WTC11 (cell line): ENCODE data around the gene ITGA6. TPM values are rescaled to one million over a fixed set of nuclear protein-coding genes. Genes with fewer than 3 reads are reported as not detected.

ENCODE experiments used
- ATAC-seq: fragments of 200-7000 bp; cut with Tn5 transposase; 2 replicates; pipeline ENCODE4 v1.10.0; 2021; ENCODE audit warnings: mild to moderate bottlenecking, moderate library complexity
- CTCF ChIA-PET: fragments of 300-600 bp; sonication (Branson Sonifier 250); formaldehyde crosslinking; loops from one replicate; lab custom pipeline; 2021; ENCODE audit warnings: antibody characterized with exemption; lab: Charles Lee
- POLR2A ChIA-PET: fragments of 350-600 bp; sonication (Branson Sonifier 250); formaldehyde crosslinking; loops from one replicate; lab custom pipeline; 2021; ENCODE audit warnings: antibody characterized with exemption; lab: Charles Lee
- DNase-seq: peaks from one replicate; pipeline ENCODE4 v3.0.0; 2021; ENCODE audit warnings: low spot score
- H3K27ac Mint-ChIP-seq: 2 replicates; pipeline ENCODE4 v1.8.0; 2021; ENCODE audit warnings: mixed read lengths
- H3K27me3 Mint-ChIP-seq: 2 replicates; pipeline ENCODE4 v1.8.0; 2021; ENCODE audit warnings: low read depth, mild to moderate bottlenecking, moderate library complexity, mixed read lengths
- H3K36me3 Mint-ChIP-seq: 2 replicates; pipeline ENCODE4 v1.8.0; 2021; ENCODE audit warnings: mixed read lengths
- H3K4me1 Mint-ChIP-seq: 2 replicates; pipeline ENCODE4 v1.8.0; 2022; ENCODE audit warnings: mixed read lengths
- H3K4me3 Mint-ChIP-seq: 2 replicates; pipeline ENCODE4 v1.8.0; 2021; ENCODE audit warnings: mild to moderate bottlenecking, moderate library complexity, mixed read lengths
- H3K9me3 Mint-ChIP-seq: 2 replicates; pipeline ENCODE4 v1.8.0; 2021; ENCODE audit warnings: mixed read lengths
- AFF4 ChIP-seq: sonication (generic); formaldehyde crosslinking; IDR thresholded peaks from 2 replicates; pipeline ENCODE4 v1.8.1; 2023; ENCODE audit warnings: mild to moderate bottlenecking, missing genetic modification reagents, borderline replicate concordance
- ARID4B ChIP-seq: sonication (generic); formaldehyde crosslinking; IDR thresholded peaks from 2 replicates; pipeline ENCODE4 v1.8.0; 2023; ENCODE audit warnings: missing genetic modification reagents, mild to moderate bottlenecking, borderline replicate concordance
- CREB1 ChIP-seq: sonication (generic); formaldehyde crosslinking; IDR thresholded peaks from 2 replicates; pipeline ENCODE4 v1.8.0; 2023; ENCODE audit warnings: mild to moderate bottlenecking, missing genetic modification reagents
- CREM ChIP-seq: sonication (generic); formaldehyde crosslinking; IDR thresholded peaks from 2 replicates; pipeline ENCODE4 v1.8.1; 2022; ENCODE audit warnings: mild to moderate bottlenecking, missing genetic modification reagents, moderate library complexity
- CTCF ChIP-seq: fragments of 200-600 bp; IDR thresholded peaks from 2 replicates; pipeline ENCODE4 v1.8.0; 2022; ENCODE audit warnings: antibody characterized with exemption
- EMX1 ChIP-seq: fragments of 250-450 bp; sonication (Bioruptor Pico); IDR thresholded peaks from 2 replicates; pipeline ENCODE4 v1.8.0; 2021; ENCODE audit warnings: mild to moderate bottlenecking
- ERG ChIP-seq: fragments of 250-450 bp; sonication (Bioruptor Pico); IDR thresholded peaks from 2 replicates; pipeline ENCODE4 v1.8.0; 2021; ENCODE audit warnings: mild to moderate bottlenecking
- ETV6 ChIP-seq: sonication (generic); formaldehyde crosslinking; IDR thresholded peaks from 2 replicates; pipeline ENCODE4 v1.8.1; 2022; ENCODE audit warnings: mild to moderate bottlenecking, missing genetic modification reagents
- KAT7 ChIP-seq: sonication (generic); formaldehyde crosslinking; IDR thresholded peaks from 2 replicates; pipeline ENCODE4 v1.8.1; 2023; ENCODE audit warnings: missing genetic modification reagents, mild to moderate bottlenecking, borderline replicate concordance
- NFATC4 ChIP-seq: fragments of 250-450 bp; sonication (Bioruptor Pico); IDR thresholded peaks from 2 replicates; pipeline ENCODE4 v1.9.0; 2021; ENCODE audit warnings: mild to moderate bottlenecking
- NR1H2 ChIP-seq: sonication (generic); formaldehyde crosslinking; IDR thresholded peaks from 2 replicates; pipeline ENCODE4 v1.9.0; 2021; ENCODE audit warnings: mild to moderate bottlenecking, moderate library complexity, missing genetic modification reagents
- NR2C2 ChIP-seq: sonication (generic); formaldehyde crosslinking; IDR thresholded peaks from 2 replicates; pipeline ENCODE4 v1.8.0; 2022; ENCODE audit warnings: mild to moderate bottlenecking, missing genetic modification reagents
- SP1 ChIP-seq: sonication (generic); formaldehyde crosslinking; conservative IDR thresholded peaks from 2 replicates; pipeline ENCODE4 v1.8.1; 2022; ENCODE audit warnings: missing genetic modification reagents
- TCF7 ChIP-seq: sonication (generic); formaldehyde crosslinking; IDR thresholded peaks from 2 replicates; pipeline ENCODE4 v1.8.0; 2022; ENCODE audit warnings: mild to moderate bottlenecking, low read depth, missing genetic modification reagents, moderate library complexity
- TP53 ChIP-seq: sonication (generic); formaldehyde crosslinking; IDR thresholded peaks from 2 replicates; pipeline ENCODE4 v1.8.1; 2023; ENCODE audit warnings: mild to moderate bottlenecking, missing genetic modification reagents
- total RNA-seq: library from RNA; stranded (reverse); gene quantifications from 3 replicates; pipeline ENCODE4 v1.2.3, GENCODE V29; 2021

The ITGA6 gene
- total RNA-seq, 1 experiment from 2014 or later: 83.6 TPM

- CTCF ChIA-PET: interaction anchor here (2.4 kb wide), 1 partner anchor 39 kb away, joined by 12 read pairs; no protein-coding TSS in a partner anchor
- 0 out of 2 replicates have a peak, but pooled peaks cover 3% of the 10 kb centered on the region for H3K36me3 Mint-ChIP-seq
Measured at GRCh38 chr2:172423160-172423559, 4.2 kb upstream of the ITGA6 start.

GRCh38 chr2:172425336-172425735 is 2.0 kb upstream of the ITGA6 start:
- Mint-ChIP-seq H3K27ac (no peak overlapping the region), H3K36me3 (no peaks in the 10 kb centered on the region), H3K9me3 (no peaks in the 10 kb centered on the region), H3K27me3 (peaks cover 13% of the 10 kb centered on the region), H3K4me1 (peaks cover 34% of the 10 kb centered on the region), H3K4me3 (no peak overlapping the region)
- DNase-seq (no peak), ATAC-seq (no peak)
- ChIA-PET CTCF (interaction anchor here (0.6 to 6.1 kb wide), 2 partner anchors 36 to 883 kb away, joined by 3 to 88 read pairs; no protein-coding TSS in a partner anchor), POLR2A (no interaction called here)
- TF ChIP-seq EMX1: no peak
- no peak for TF ChIP-seq CREM
- no peak for TF ChIP-seq TCF7
- TF ChIP-seq ERG: no peak
- no peak for TF ChIP-seq CTCF
- TF ChIP-seq ETV6 (CRISPR knock-in tag): no peak

More at GRCh38 chr2:172423160-172423559, 4.2 kb upstream of the ITGA6 start:
- POLR2A ChIA-PET: no interaction called here
- DNase-seq (no peak), ATAC-seq (no peak)
- no peak overlapping the region for H3K4me3 Mint-ChIP-seq
- no peak overlapping the region; the same call in 1 of the 2 replicates for H3K27ac Mint-ChIP-seq
- peaks cover 12% of the 10 kb centered on the region for H3K9me3 Mint-ChIP-seq
- no peak for TF ChIP-seq TP53
- TF ChIP-seq NFATC4 (CRISPR knock-in tag): no peak
- no peak for TF ChIP-seq CREB1 (CRISPR knock-in tag)
- no peak for TF ChIP-seq SP1 (CRISPR knock-in tag)
- no peak for TF ChIP-seq AFF4 (CRISPR knock-in tag)
- no peak for TF ChIP-seq ARID4B (CRISPR knock-in tag)
- no peak for TF ChIP-seq KAT7
- no peak for TF ChIP-seq NR1H2
- TF ChIP-seq NR2C2 (CRISPR knock-in tag): no peak
- peaks cover 34% of the 10 kb centered on the region for H3K4me1 Mint-ChIP-seq
- peaks cover 13% of the 10 kb centered on the region for H3K27me3 Mint-ChIP-seq
